ENCODE data around the gene DOCK4. TPM values are rescaled to one million over a fixed set of nuclear protein-coding genes. Genes with fewer than 3 reads are reported as not detected.

Gene DOCK4
- polyA plus RNA-seq, 1 donor (not counting 4 experiments of a cell fraction or from before 2014, with no cell fraction given), result 13.9 TPM

GRCh38 chr7:112079122-112079521 is 127.1 kb downstream of the DOCK4 start:
- no peak for TF ChIP-seq CTCF (optimal IDR thresholded peaks at IDR 0.05 in 1 of 3, IDR thresholded peaks at IDR 0.05 in 1 of 3, conservative IDR thresholded peaks at IDR 0.05 in 1 of 3; ENCODE audit: extremely low read depth in 1 of 3, insufficient read depth in 2 of 3, low read length in 3 of 3)
- no peak for TF ChIP-seq EZH2 (IDR thresholded peaks at IDR 0.05; ENCODE audit: low read length)
- H2AFZ ChIP-seq (ENCODE audit: control insufficient read depth, low read length), result no peak overlapping the region
- H3K4me3 ChIP-seq (ENCODE audit: control insufficient read depth in 2 of 3, extremely low read depth in 1 of 3, insufficient read depth in 2 of 3, low read depth in 1 of 3, low read length in 3 of 3), result no peak overlapping the region
- H3K4me1 ChIP-seq (ENCODE audit: control insufficient read depth, extremely low read depth, insufficient read depth, low read length), result peaks cover 24% of the 10 kb centered on the region
- H3K27ac ChIP-seq (ENCODE audit: control insufficient read depth, insufficient read depth, low read length), result no peak overlapping the region
- peaks cover 21% of the 10 kb centered on the region for H3K79me2 ChIP-seq (ENCODE audit: control insufficient read depth, insufficient read depth, low read length)
- no peaks in the 10 kb centered on the region for H3K9me1 ChIP-seq (ENCODE audit: control insufficient read depth, extremely low read depth, insufficient read depth, low read length)
- no peaks in the 10 kb centered on the region for H4K20me1 ChIP-seq (ENCODE audit: control insufficient read depth, extremely low read depth, insufficient read depth, low read length)
- FAIRE-seq (no peak), DNase-seq (ENCODE audit: low read depth, low spot score) (no peak)
- dilution Hi-C loops (cut with MboI; ENCODE audit: extremely low pct_ligation_motif_present, low sequenced_read_pairs), result no loop called here
- no peaks in the 10 kb centered on the region for H3K36me3 ChIP-seq (ENCODE audit: control insufficient read depth in 2 of 2, extremely low read depth in 1 of 2, insufficient read depth in 2 of 2, low read length in 2 of 2)
- no peaks in the 10 kb centered on the region for H3K27me3 ChIP-seq (ENCODE audit: control insufficient read depth, extremely low read depth, insufficient read depth, low read length)
- H3K9ac ChIP-seq (ENCODE audit: control insufficient read depth, extremely low read depth, insufficient read depth, low read length), result no peak overlapping the region
- H3K4me2 ChIP-seq (ENCODE audit: control insufficient read depth, extremely low read depth, insufficient read depth, low read depth, low read length), result no peak overlapping the region
- peaks cover 2% of the 10 kb centered on the region for H3K9me3 ChIP-seq (ENCODE audit: control insufficient read depth, low read depth, low read length)

- Histone ChIP-seq H3K27me3 (ENCODE audit: control insufficient read depth, extremely low read depth, insufficient read depth, low read length) (no peaks in the 10 kb centered on the region), H3K9ac (ENCODE audit: control insufficient read depth, extremely low read depth, insufficient read depth, low read length) (no peak overlapping the region), H3K4me2 (ENCODE audit: control insufficient read depth, extremely low read depth, insufficient read depth, low read depth, low read length) (no peak overlapping the region), H4K20me1 (ENCODE audit: control insufficient read depth, extremely low read depth, insufficient read depth, low read length) (no peaks in the 10 kb centered on the region), H3K79me2 (ENCODE audit: control insufficient read depth, insufficient read depth, low read length) (peaks cover 26% of the 10 kb centered on the region), H2AFZ (ENCODE audit: control insufficient read depth, low read length) (no peak overlapping the region), H3K27ac (ENCODE audit: control insufficient read depth, insufficient read depth, low read length) (no peak overlapping the region), H3K9me3 (ENCODE audit: control insufficient read depth, low read depth, low read length) (peaks cover 2% of the 10 kb centered on the region), H3K9me1 (ENCODE audit: control insufficient read depth, extremely low read depth, insufficient read depth, low read length) (no peaks in the 10 kb centered on the region), H3K4me1 (ENCODE audit: control insufficient read depth, extremely low read depth, insufficient read depth, low read length) (peaks cover 39% of the 10 kb centered on the region), H3K36me3 (ENCODE audit: control insufficient read depth in 2 of 2, extremely low read depth in 1 of 2, insufficient read depth in 2 of 2, low read length in 2 of 2) (no peaks in the 10 kb centered on the region), H3K4me3 (ENCODE audit: control insufficient read depth in 2 of 3, extremely low read depth in 1 of 3, insufficient read depth in 2 of 3, low read depth in 1 of 3, low read length in 3 of 3) (no peak overlapping the region)
- dilution Hi-C loops (cut with MboI; ENCODE audit: extremely low pct_ligation_motif_present, low sequenced_read_pairs), result no loop called here
- TF ChIP-seq EZH2 (IDR thresholded peaks at IDR 0.05; ENCODE audit: low read length) (no peak), CTCF (optimal IDR thresholded peaks at IDR 0.05 in 1 of 3, IDR thresholded peaks at IDR 0.05 in 1 of 3, conservative IDR thresholded peaks at IDR 0.05 in 1 of 3; ENCODE audit: extremely low read depth in 1 of 3, insufficient read depth in 2 of 3, low read length in 3 of 3) (no peak)
- FAIRE-seq, result no peak
- DNase-seq (ENCODE audit: low read depth, low spot score), result no peak
Measured at GRCh38 chr7:112076324-112076723, 129.9 kb downstream of the DOCK4 start.
